A549 (cell line): Measurements from ENCODE around the gene TBC1D21. TPM values are rescaled to one million over a fixed set of nuclear protein-coding genes. Genes with fewer than 3 reads are reported as not detected.

Source experiments
- ATAC-seq, 2 experiments: fragments of 200-7000 bp in 1 of 2; fragments of >200 bp in 1 of 2; cut with Nextera tagmentation in 1 of 2; cut with Tn5 transposase in 1 of 2; 3 replicates each; pipeline versions ENCODE4 v1.8.0 to v1.9.1; 2018 to 2020; ENCODE audit warnings: mild to moderate bottlenecking in 1 of 2, moderate library complexity in 1 of 2
- CTCF ChIA-PET: fragments of 300-600 bp; sonication (Branson Sonifier 250); formaldehyde crosslinking; extraction: SDS; loops from one replicate; lab custom pipeline; 2021; ENCODE audit warnings: antibody characterized with exemption, inconsistent platforms; lab: Yijun Ruan, JAX
- POLR2A ChIA-PET: fragments of 350-600 bp; formaldehyde crosslinking; extraction: SDS; loops from one replicate; lab custom pipeline; 2021; ENCODE audit warnings: antibody characterized with exemption, inconsistent platforms; lab: Yijun Ruan, JAX
- DNase-seq, 2 experiments: peaks; one replicate each; pipeline versions ENCODE4 v3.0.0 to v3.0.0-alpha.2; 2011 to 2016; ENCODE audit warnings: low read depth in 1 of 2, low spot score in 1 of 2
- FAIRE-seq: peaks from 2 replicates; lab custom pipeline; 2011; peaks lifted over from hg19 to GRCh38; lab: Jason Lieb, UNC
- H3K27ac ChIP-seq, 2 experiments: fragments of >200 bp; sonication (Bioruptor Twin); formaldehyde crosslinking; 3 replicates each; pipeline ENCODE4 v1.5.1; 2016 to 2017
- H3K4me1 ChIP-seq: fragments of >200 bp; sonication (Bioruptor Twin); formaldehyde crosslinking; 3 replicates; pipeline ENCODE4 v1.6.1; 2016
- H3K4me2 ChIP-seq: fragments of >200 bp; sonication (Bioruptor Twin); formaldehyde crosslinking; 3 replicates; pipeline ENCODE4 v1.6.1; 2016
- H3K4me3 ChIP-seq: fragments of >200 bp; sonication (Bioruptor Twin); formaldehyde crosslinking; 3 replicates; pipeline ENCODE4 v1.5.1; 2016
- H3K9me3 ChIP-seq: fragments of >200 bp; sonication (Bioruptor Twin); formaldehyde crosslinking; 3 replicates; pipeline ENCODE4 v1.6.1; 2016
- ATOH8 ChIP-seq: fragments of 250-450 bp; sonication (Bioruptor Pico); IDR thresholded peaks from 2 replicates; pipeline ENCODE4 v1.5.0; 2020; ENCODE audit warnings: low read depth, mild to moderate bottlenecking, moderate library complexity
- BCL3 ChIP-seq: fragments of >200 bp; sonication (Bioruptor Twin); formaldehyde crosslinking; IDR thresholded peaks from 3 replicates; pipeline ENCODE4 v1.6.1; 2016
- BHLHE40 ChIP-seq: IDR thresholded peaks from 2 replicates; pipeline ENCODE4 v1.6.1; 2012; ENCODE audit warnings: low read depth, low read length, inconsistent platforms
- CBX2 ChIP-seq: fragments of 200-600 bp; sonication (generic); IDR thresholded peaks from 2 replicates; pipeline ENCODE4 v1.6.1; 2016; ENCODE audit warnings: low read depth, mild to moderate bottlenecking, borderline replicate concordance
- CBX8 ChIP-seq: fragments of 200-600 bp; sonication (generic); IDR thresholded peaks from 2 replicates; pipeline ENCODE4 v1.6.1; 2016
- CEBPB ChIP-seq, 2 experiments: fragments of >200 bp in 1 of 2; sonication (Bioruptor Twin) in 1 of 2; formaldehyde crosslinking in 1 of 2; IDR thresholded peaks; 2 replicates each; pipeline ENCODE4 v1.6.1; 2012 to 2016
- CTCF ChIP-seq: fragments of >200 bp; sonication (Bioruptor Twin); formaldehyde crosslinking; IDR thresholded peaks from 3 replicates; pipeline ENCODE4 v1.5.1; 2016
- FOSL2 ChIP-seq, 2 experiments: fragments of 450-650 bp in 1 of 2; fragments of >200 bp in 1 of 2; sonication (Bioruptor Twin) in 1 of 2; formaldehyde crosslinking; IDR thresholded peaks; 2 replicates each; pipeline versions ENCODE4 v1.5.0 to v1.6.1; 2016 to 2020; ENCODE audit warnings: mild to moderate bottlenecking in 1 of 2, moderate library complexity in 1 of 2
- HOXB5 ChIP-seq: fragments of 250-450 bp; sonication (Bioruptor Pico); IDR thresholded peaks from 2 replicates; pipeline ENCODE4 v1.5.0; 2020; ENCODE audit warnings: mild to moderate bottlenecking, moderate library complexity
- JUNB ChIP-seq: fragments of >200 bp; sonication (Bioruptor Twin); formaldehyde crosslinking; IDR thresholded peaks from 2 replicates; pipeline ENCODE4 v1.6.1; 2016
- KDM5A ChIP-seq: fragments of 200-600 bp; sonication (generic); IDR thresholded peaks from 2 replicates; pipeline ENCODE4 v1.6.1; 2016; ENCODE audit warnings: antibody characterized with exemption, mild to moderate bottlenecking
- MAZ ChIP-seq: fragments of 150-350 bp; IDR thresholded peaks from 2 replicates; pipeline ENCODE4 v1.6.1; 2014; ENCODE audit warnings: antibody characterized with exemption, low read depth, low read length, borderline replicate concordance
- POLR2A ChIP-seq: IDR thresholded peaks from 2 replicates; pipeline ENCODE4 v1.6.1; 2012; ENCODE audit warnings: mild to moderate bottlenecking, low read length
- POLR2AphosphoS2 ChIP-seq: conservative IDR thresholded peaks from 2 replicates; pipeline ENCODE4 v1.6.1; 2012; ENCODE audit warnings: low read length, improper control_type of control experiment, inconsistent platforms
- RARB ChIP-seq: fragments of 250-450 bp; sonication (Bioruptor Pico); IDR thresholded peaks from 2 replicates; pipeline ENCODE4 v1.8.0; 2021; ENCODE audit warnings: mild to moderate bottlenecking, moderate library complexity
- REST ChIP-seq: fragments of 200-600 bp; sonication (generic); IDR thresholded peaks from 2 replicates; pipeline ENCODE4 v1.6.1; 2016; ENCODE audit warnings: antibody characterized with exemption, mild to moderate bottlenecking, moderate library complexity
- RFX5 ChIP-seq: fragments of 450-650 bp; IDR thresholded peaks from 2 replicates; pipeline ENCODE4 v1.7.1; 2014; ENCODE audit warnings: antibody characterized with exemption, mild to moderate bottlenecking, moderate library complexity
- SREBF2 ChIP-seq: fragments of 450-650 bp; IDR thresholded peaks from 2 replicates; pipeline ENCODE4 v1.6.1; 2014; ENCODE audit warnings: mild to moderate bottlenecking, moderate library complexity
- ZC3H11A ChIP-seq: fragments of 450-650 bp; IDR thresholded peaks from 2 replicates; pipeline ENCODE4 v1.6.1; 2014; ENCODE audit warnings: antibody characterized with exemption, mild to moderate bottlenecking
- WGBS: methylation state at CpG from one replicate; pipeline ENCODE4 v1.1.6; 2017; ENCODE audit errors: missing lambda C conversion rate; 5-methylcytosine and 5-hydroxymethylcytosine counted together
- polyA plus RNA-seq, 4 experiments: library from polyadenylated mRNA; depleted of rRNA in 3 of 4; stranded (reverse); fragments of >200 nt; fragmentation: RNase III in 1 of 4; extraction: RNeasy Plus Mini Kit Qiagen cat#74134 plus additional on column Dnase treatment in 1 of 4; gene quantifications; 2 replicates in 3 of 4; 3 replicates in 1 of 4; pipeline ENCODE4 v1.2.3, GENCODE V29; 2011 to 2017
- TF ChIP-seq, protein P1 (sequence below): IDR thresholded peaks from 2 replicates; pipeline ENCODE4 v1.6.1; 2012

Gene TBC1D21
- polyA plus RNA-seq, 2 of the 4 experiments (the other 2 are of a cell fraction): not detected

DNA sequence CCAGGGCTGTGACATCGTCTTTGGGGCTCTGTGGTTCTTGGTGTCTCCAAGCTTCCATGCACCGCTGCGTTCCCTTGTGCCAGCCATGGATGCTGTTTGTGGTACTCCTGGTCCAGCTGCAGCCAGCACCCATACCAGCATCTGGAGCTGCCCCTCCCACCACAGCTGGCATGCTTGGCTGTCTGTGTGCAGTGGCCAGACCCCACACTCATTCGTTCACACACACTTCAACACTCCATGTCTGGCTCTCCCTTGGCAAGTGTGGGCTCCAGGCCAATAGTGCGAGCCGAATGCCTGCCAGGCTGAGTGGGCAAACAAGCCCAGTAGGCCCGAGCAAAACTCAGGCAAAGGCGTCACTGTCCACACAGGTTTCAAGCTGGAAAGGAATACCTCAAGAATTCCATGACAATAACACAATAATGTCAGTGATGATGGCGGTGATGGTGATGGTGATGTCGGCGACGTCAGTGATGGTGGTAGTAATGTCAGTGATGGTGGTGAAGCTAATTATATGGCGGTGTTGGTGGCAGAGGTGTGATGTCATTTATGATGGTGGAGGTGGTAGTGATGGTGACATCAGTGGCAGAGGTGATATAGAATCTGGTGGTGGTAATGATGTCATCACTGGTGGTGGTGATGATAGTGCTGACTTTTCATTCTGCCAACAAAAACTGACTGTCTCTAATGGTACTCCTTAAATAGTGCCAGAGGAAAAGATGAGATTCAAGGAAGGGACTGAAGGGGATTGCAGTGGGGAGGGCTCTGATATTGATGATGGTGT lies 19.3 kb downstream of the TBC1D21 start:
- no peak for TF ChIP-seq REST
- no peak for TF ChIP-seq CBX8
- no peak for TF ChIP-seq ZC3H11A
- TF ChIP-seq CEBPB (IDR thresholded peaks at IDR 0.05): no peak
- no peak for TF ChIP-seq FOSL2 (IDR thresholded peaks at IDR 0.05)
- TF ChIP-seq FOSL2 (CRISPR knock-in tag; IDR thresholded peaks at IDR 0.05): no peak
- TF ChIP-seq CBX2: no peak
- TF ChIP-seq POLR2AphosphoS2: no peak
- no peak for TF ChIP-seq RFX5
- H3K4me3 ChIP-seq: no peak overlapping the region
- 62% methylated on average over 12 of the region's 13 CpGs for WGBS
- no peak for ATAC-seq
- H3K9me3 ChIP-seq: no peaks in the 10 kb centered on the region
- no peak overlapping the region for H3K27ac ChIP-seq
- H3K4me1 ChIP-seq: peaks cover 3% of the 10 kb centered on the region; the same call in 1 of the 3 replicates
- ChIA-PET POLR2A (no interaction called here), CTCF (interaction anchor here (1.5 to 4.7 kb wide), 2 partner anchors 15 to 35 kb away, joined by 5 to 31 read pairs; no protein-coding TSS in a partner anchor)
- no peak overlapping the region for H3K4me2 ChIP-seq
- FAIRE-seq: no peak
- DNase-seq: no peak

DNA sequence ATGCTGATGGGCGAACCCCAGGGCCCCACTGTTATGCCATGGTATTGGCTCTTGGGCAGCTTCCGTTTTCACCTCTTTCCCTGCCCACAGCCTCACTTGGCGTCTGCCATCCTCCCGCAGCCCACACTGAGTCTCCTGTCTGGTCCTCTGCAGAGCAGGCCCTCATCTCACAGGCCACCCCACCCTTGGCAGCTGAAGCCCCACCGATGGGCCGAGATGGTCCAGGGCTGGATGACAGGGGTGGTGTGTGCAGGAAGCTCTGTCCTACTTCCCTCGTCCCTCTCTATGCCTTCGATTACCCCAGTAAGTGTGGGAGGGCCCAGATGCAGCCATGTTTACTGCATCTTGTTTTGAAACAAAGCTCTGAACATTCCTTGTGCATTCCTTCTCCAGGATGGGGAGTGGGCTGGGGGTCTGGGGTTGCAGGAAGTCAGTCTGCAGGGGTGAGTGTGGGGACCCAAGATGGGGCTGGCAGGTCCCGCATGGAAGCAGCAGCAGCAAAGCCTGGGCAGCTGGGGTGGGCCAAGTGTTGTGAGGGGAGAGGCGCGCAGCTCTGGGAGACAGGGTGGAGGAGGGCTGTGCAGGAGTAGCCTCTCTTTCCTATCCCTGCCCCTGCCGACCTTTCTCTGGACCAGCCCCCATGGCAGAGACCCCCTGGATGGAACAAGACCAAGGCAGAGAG lies 20.9 kb downstream of the TBC1D21 start:
- 37% methylated on average over 9 of the region's 12 CpGs for WGBS
- POLR2A ChIA-PET: no interaction called here
- no peak overlapping the region for H3K4me2 ChIP-seq
- ATAC-seq: no peak
- H3K4me1 ChIP-seq: peaks cover 4% of the 10 kb centered on the region; the same call in 1 of the 3 replicates
- FAIRE-seq: no peak
- CTCF ChIA-PET: interaction anchor here (1.1 to 4.7 kb wide), 3 partner anchors 13 to 21 kb away, joined by 3 to 31 read pairs (median 6); partner anchors contain the start of gene TBC1D21
- H3K4me3 ChIP-seq: no peak overlapping the region
- no peak overlapping the region for H3K27ac ChIP-seq
- no peak for DNase-seq
- no peaks in the 10 kb centered on the region for H3K9me3 ChIP-seq
- no peak for TF ChIP-seq SREBF2
- TF ChIP-seq MAZ: no peak
- no peak for TF ChIP-seq CTCF
- no peak for TF ChIP-seq ATOH8
- TF ChIP-seq BHLHE40: no peak
- no peak for TF ChIP-seq KDM5A
- no peak for TF ChIP-seq HOXB5 (CRISPR knock-in tag)
- no peak for TF ChIP-seq FOSL2 (IDR thresholded peaks at IDR 0.05)
- TF ChIP-seq FOSL2 (CRISPR knock-in tag; IDR thresholded peaks at IDR 0.05): no peak
- no peak for TF ChIP-seq RARB (CRISPR knock-in tag)
- TF ChIP-seq, protein P1, sequence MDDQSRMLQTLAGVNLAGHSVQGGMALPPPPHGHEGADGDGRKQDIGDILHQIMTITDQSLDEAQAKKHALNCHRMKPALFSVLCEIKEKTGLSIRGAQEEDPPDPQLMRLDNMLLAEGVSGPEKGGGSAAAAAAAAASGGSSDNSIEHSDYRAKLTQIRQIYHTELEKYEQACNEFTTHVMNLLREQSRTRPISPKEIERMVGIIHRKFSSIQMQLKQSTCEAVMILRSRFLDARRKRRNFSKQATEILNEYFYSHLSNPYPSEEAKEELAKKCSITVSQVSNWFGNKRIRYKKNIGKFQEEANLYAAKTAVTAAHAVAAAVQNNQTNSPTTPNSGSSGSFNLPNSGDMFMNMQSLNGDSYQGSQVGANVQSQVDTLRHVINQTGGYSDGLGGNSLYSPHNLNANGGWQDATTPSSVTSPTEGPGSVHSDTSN: no peak
- no peak for TF ChIP-seq POLR2A
- TF ChIP-seq BCL3: no peak
- no peak for TF ChIP-seq JUNB
